Upper lobe of right lung (tissue), 1 donor: Measurements from ENCODE around the gene SDHAF3. TPM values are rescaled to one million over a fixed set of nuclear protein-coding genes. Genes with fewer than 3 reads are reported as not detected.
"Not testable (repeated sequence)": the region's sequence is repeated elsewhere in the genome, so short reads cannot be mapped to it uniquely, and the experiment has no call there.

Experiments
- ATAC-seq: fragments of 200-7000 bp; cut with Tn5 transposase; one replicate; pipeline ENCODE4 v1.9.1; 2020; ENCODE audit warnings: mild to moderate bottlenecking, moderate library complexity
- DNase-seq: peaks from one replicate; pipeline ENCODE4 v3.0.0-alpha.2; 2020
- H3K27ac ChIP-seq: fragments of 200-600 bp; one replicate; pipeline ENCODE4 v1.8.0; 2022
- H3K27me3 ChIP-seq: fragments of 200-600 bp; one replicate; pipeline ENCODE4 v1.8.0; 2022; ENCODE audit warnings: mild to moderate bottlenecking
- H3K36me3 ChIP-seq: fragments of 200-600 bp; one replicate; pipeline ENCODE4 v1.8.0; 2022
- H3K4me1 ChIP-seq: fragments of 200-600 bp; one replicate; pipeline ENCODE4 v1.8.0; 2022
- H3K4me3 ChIP-seq: fragments of 200-600 bp; one replicate; pipeline ENCODE4 v1.8.0; 2022; ENCODE audit warnings: mild to moderate bottlenecking
- H3K9me3 ChIP-seq: fragments of 200-600 bp; one replicate; pipeline ENCODE4 v1.8.0; 2022
- intact Hi-C: fragments of 100-400 bp; cut with DNase I; formaldehyde crosslinking; loops from one replicate; pipeline ENCODE4 v1.11.0; 2022
- long read RNA-seq: library from polyadenylated mRNA; unstranded; transcript quantifications from one replicate; pipeline ENCODE4 v2.0.0, GENCODE V29; 2021
- total RNA-seq: library from RNA; stranded (reverse); fragmentation: NEBNext Ultra II Directional; extraction: Animal tissue kit (Norgen Biotek cat#: 25700); gene quantifications from one replicate; pipeline ENCODE4 v1.2.1, GENCODE V29; 2021
- TF ChIP-seq, protein P1 (sequence below): fragments of 200-600 bp; IDR thresholded peaks from one replicate; pipeline ENCODE4 v1.8.0; 2022; ENCODE audit warnings: antibody characterized with exemption
- donor health status: DM: no; HTN: yes; CAD: no; lungs with severe emphysema.

SDHAF3 gene
- 10.0 TPM for total RNA-seq
- long read RNA-seq, transcript SDHAF3-202 (2 exons, 2,060 nt) = major isoform, 7 of 7 reads
- long read RNA-seq, partial matches to known transcripts = 0 of 7 reads
- long read RNA-seq, other reads (novel, unspliced or antisense) = 0 of 7 reads

GRCh38 chr7:97117372-97118188 lies at the start of gene SDHAF3:
Gene SDHAF3 (plus strand): TSS chr7:97117698. CDS start chr7:97117724, 26 bp downstream.
- Histone ChIP-seq H3K4me1 (peaks cover 9% of the 10 kb centered on the region), H3K9me3 (no peaks in the 10 kb centered on the region), H3K27me3 (no peaks in the 10 kb centered on the region), H3K27ac (peak within 1 kb of the TSS; percentile 79), H3K4me3 (peak within 1 kb of the TSS; percentile 80), H3K36me3 (no peaks in the 10 kb centered on the region)
- intact Hi-C loops = no loop called here
- peak; percentile 99 for DNase-seq
- TF ChIP-seq, protein P1, sequence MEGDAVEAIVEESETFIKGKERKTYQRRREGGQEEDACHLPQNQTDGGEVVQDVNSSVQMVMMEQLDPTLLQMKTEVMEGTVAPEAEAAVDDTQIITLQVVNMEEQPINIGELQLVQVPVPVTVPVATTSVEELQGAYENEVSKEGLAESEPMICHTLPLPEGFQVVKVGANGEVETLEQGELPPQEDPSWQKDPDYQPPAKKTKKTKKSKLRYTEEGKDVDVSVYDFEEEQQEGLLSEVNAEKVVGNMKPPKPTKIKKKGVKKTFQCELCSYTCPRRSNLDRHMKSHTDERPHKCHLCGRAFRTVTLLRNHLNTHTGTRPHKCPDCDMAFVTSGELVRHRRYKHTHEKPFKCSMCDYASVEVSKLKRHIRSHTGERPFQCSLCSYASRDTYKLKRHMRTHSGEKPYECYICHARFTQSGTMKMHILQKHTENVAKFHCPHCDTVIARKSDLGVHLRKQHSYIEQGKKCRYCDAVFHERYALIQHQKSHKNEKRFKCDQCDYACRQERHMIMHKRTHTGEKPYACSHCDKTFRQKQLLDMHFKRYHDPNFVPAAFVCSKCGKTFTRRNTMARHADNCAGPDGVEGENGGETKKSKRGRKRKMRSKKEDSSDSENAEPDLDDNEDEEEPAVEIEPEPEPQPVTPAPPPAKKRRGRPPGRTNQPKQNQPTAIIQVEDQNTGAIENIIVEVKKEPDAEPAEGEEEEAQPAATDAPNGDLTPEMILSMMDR = peak; percentile 28
- ATAC-seq = peak; percentile 100

GRCh38 chr7:97072025-97072424 lies 45.5 kb upstream of the SDHAF3 start:
- H3K9me3 ChIP-seq, H3K4me3 ChIP-seq, H3K36me3 ChIP-seq, intact Hi-C loops, H3K4me1 ChIP-seq, H3K27me3 ChIP-seq, DNase-seq, H3K27ac ChIP-seq, ATAC-seq: not testable (repeated sequence)

DNA sequence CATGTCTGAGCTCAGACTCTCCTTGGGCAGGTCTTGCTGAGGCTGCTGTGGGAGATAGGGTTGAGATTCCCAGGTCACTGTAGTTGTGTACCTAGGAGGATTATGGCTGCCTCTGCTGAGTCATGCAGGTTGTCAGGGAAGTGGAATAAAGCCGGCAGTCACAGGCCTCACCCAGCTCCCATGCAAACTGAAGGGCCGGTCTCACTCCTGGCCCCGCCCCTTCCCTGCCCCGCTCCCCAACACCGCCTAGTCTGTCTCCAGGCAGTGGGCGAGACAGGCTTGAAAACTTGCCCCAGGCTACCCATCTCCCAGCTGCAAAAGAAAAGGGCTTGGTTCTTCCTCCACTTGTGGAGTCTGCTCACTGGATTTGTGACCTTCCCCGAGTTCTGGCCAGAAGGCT lies 41.6 kb upstream of the SDHAF3 start:
- Histone ChIP-seq H3K4me1 (no peaks in the 10 kb centered on the region), H3K4me3 (no peak overlapping the region), H3K27me3 (peaks cover 8% of the 10 kb centered on the region), H3K9me3 (no peaks in the 10 kb centered on the region), H3K27ac (no peak overlapping the region), H3K36me3 (no peaks in the 10 kb centered on the region)
- DNase-seq = no peak
- ATAC-seq = no peak
- TF ChIP-seq, protein P1 = no peak
- intact Hi-C loops = no loop called here

DNA sequence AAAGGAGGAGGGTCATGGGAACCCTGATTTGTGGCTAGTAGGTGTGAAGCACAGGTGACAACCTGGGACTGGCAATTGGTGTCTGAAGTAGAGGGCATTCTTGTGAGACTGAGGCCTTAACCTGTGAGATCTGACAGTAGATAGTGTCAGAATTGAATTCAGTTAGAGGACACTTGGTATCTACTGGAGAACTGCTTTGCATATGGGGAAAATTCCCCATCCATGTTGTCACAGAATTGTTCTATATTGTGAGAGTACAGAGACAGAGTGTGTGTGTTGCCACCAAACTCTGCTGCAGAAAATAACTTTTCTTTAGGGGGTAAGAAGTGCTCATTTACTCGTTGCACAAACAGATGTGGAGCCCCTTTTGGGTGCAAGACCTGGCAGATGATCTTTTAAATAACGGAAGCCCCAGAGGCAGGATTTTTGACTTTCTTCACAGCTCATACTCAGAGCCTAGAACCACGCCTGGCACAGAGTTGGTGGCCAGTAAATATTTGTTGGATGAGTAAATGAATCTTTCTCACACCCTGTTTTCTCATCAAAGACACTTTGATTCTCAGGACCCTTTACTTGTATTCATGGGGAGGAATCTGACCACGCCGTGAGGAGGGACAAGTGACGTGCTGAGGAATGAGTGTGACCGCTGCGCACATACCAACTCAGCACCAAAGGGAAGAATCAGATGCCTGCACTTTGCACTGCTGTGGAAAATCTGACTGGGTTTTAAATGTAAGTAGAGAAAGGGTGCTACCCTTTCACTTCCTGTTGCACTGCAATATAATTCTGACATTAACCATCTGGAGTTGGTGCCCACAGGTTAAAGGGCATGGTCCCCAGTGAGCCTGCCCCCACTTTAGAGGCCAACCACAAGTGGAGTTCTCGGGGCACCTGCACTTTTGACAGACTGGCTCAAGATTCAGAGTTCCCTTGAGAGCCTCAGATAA lies 39.2 kb upstream of the SDHAF3 start:
- Histone ChIP-seq H3K36me3 (no peaks in the 10 kb centered on the region), H3K27ac (no peak overlapping the region), H3K4me1 (no peaks in the 10 kb centered on the region), H3K4me3 (no peak overlapping the region), H3K27me3 (peaks cover 8% of the 10 kb centered on the region), H3K9me3 (no peaks in the 10 kb centered on the region)
- TF ChIP-seq, protein P1 = no peak
- intact Hi-C loops = no loop called here
- DNase-seq (no peak), ATAC-seq (no peak)

- no peak overlapping the region for H3K4me3 ChIP-seq
- ATAC-seq (no peak), DNase-seq (no peak)
- TF ChIP-seq, protein P1 = no peak
- no peaks in the 10 kb centered on the region for H3K36me3 ChIP-seq
- intact Hi-C loops = no loop called here
- no peaks in the 10 kb centered on the region for H3K4me1 ChIP-seq
- H3K27me3 ChIP-seq = peaks cover 8% of the 10 kb centered on the region
- no peak overlapping the region for H3K27ac ChIP-seq
- no peaks in the 10 kb centered on the region for H3K9me3 ChIP-seq
Observed at GRCh38 chr7:97079300-97079699, 38.2 kb upstream of the SDHAF3 start.
